Stimulated activated CD4-positive, alpha-beta T cell treated with anti-CD3 and anti-CD28 coated beads, Interleukin-4, amount 100 ng/mL, for 48 hours (primary cell): ENCODE measurements around the gene APP.
"Not testable (repeated sequence)": the region's sequence is repeated elsewhere in the genome, so short reads cannot be mapped to it uniquely, and the experiment has no call there.

Experiments used
- DNase-seq, 2 donors: peaks; one replicate each; pipeline ENCODE4 v3.0.0-alpha.2; 2020; ENCODE audit warnings: low read depth in 2 of 2

APP gene

DNA sequence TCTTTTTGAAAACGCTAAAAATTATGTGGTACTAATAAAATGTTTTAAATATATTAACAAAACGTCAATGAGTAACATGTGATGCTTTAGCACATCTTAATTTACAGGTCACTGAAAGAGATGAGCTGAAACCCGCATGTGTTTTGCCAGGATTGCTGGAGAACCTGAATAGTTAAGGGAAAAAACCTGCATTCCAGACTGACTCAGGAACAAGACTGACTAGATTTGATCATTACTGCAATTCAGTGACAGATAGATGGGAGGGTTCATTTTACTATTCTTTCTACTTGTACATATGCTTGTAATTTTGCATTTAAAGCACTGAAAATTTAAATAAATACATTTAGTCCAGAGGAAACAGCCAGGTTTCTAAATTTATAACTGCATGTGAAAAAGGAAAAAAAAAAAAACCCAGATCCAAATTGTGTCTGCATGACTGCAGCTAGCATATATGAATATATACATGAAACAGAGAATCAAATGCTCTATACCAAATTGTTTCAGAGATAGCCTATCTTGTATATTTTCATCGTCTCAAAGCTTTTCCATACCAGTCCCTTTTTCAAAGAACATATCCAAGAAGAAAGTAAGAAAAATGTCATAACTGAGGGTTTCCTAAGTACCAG is 71.7 kb downstream of the APP start:
- DNase-seq, result no peak

DNA sequence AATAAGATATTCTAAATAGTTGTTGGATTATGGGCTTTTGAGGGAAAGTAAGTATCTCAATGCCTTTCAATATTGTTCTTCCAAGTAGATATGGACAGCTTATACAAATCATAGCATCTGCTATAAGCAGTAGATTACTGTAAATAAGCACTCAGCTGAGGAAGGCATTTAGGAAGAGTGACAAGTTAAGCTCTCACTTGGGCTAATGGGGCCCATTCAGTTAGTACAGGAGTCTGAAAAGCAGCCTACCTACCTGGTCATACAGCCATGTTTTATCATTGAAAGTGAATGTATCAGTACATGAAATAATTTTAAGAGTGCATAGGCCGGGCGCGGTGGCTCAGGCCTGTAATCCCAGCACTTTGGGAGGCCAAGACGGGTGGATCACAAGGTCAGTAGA is 73.1 kb downstream of the APP start:
- DNase-seq, result no peak

DNA sequence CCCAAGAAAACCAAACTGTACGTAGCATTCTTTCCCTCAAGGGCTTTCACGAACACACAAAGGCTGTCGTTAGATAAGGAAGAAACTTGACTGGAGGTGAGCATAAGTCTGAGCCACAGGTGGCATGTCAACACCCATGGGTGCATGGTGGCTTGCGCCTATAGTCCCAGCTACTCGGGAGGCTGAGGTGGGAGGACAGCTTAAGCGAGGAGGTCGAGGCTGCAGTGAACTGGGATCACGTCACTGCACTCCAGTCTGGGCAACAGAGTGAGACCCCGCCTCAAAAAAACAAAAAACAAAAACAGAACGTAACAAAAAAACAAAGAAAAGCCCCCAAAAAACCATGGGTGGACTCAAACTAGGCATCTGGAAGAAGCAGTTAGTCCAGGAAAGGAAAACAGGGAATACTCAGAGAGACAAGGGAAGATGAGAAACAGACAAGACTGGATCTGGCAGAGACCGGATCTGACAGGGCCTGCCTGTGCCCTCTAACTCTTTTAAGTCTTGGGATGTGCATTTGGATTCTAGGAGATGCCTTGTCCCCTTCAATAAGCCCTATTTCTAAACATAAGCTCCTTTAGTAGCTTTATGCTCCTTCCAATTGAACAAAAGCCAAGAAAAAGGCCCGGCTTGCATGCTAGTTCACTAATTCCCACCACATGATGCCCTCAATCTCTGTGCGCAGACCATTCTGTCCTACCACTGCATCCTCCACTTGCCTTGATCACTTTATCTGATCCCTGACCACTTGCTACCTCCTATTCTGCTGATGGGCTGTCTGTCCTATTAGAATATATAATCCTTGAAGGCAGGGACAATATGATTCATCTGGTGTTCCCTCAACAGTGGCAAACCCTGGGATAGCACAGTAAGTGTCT is 73.8 kb downstream of the APP start:
- DNase-seq, result no peak

DNA sequence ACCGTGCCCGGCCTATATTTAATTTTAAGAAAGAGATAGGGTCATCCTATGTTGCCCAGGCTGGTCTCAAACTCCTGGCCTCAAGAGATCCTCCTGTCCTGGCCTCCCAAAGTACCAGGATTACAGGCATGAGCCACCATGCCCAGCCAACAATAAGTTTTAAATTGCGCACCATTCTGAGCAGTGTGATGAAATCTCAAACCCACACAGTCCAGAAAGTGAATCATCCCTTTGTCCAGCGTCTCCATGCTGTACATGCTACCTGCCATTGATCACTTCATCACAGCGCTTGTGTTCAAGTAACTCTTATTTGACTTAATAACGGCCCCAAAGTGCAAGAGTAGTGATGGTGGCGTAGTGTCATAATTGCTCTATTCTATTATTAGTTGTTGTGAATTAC is 75.4 kb downstream of the APP start:
- no peak for DNase-seq

DNA sequence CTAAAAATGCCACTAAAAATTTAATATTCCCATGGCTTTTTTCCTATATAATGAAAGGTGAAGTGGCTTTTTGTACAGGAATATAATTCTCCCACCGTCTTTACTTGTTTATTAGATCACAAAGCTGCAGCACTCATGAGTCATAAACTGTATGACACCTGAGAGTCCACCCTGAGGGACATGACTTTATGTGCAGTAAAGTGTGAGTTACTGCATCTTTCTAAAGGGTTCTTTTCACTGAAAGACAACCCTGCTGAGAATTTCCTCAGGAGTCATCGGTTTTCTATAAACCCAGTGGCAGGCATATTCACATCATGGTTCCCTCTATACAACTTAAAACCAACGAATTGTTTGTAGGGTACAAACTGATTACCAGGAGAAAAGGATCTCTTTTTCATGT is 77.4 kb downstream of the APP start:
- DNase-seq, result no peak

DNA sequence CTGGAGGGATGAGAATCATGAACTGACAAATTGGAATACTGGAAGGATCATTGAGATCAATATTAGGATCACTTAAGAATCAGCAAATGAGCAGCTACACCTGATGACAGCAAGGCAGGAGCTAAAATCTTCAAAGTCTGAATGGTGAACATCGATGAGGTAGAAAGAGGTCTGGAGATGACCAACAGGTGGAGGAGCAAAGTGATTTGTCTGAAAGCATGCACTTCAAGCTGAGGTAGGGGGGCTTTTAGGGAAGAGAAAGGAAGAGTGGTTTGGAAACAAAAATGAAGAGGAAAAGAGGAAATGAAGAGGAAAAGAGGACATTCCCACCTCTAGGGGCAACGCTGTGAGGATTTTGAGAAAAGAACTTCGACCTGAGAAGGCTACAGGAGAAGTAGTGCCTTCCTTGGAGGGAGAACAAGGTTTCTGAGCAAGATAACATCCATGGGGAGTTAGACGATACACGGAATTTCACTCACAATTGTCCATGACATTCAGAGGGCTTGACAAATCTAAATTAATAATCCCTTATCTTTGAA is 79.0 kb downstream of the APP start:
- no peak for DNase-seq

DNA sequence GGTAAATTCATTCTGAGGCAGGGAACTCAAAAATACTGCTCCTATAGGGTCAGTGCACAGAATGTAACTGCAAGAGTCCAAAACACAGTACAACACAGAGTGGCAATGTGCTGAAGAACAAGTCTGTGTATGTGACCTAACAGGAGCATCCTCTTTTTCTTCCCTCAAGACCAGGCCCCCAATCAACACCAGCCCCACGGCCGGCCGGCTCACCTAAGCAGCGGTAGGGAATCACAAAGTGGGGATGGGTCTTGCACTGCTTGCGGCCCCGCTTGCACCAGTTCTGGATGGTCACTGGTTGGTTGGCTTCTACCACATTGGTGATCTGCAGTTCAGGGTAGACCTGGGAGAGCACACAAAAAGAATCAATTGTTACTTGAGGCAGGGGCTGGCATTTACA is 80.8 kb downstream of the APP start:
- DNase-seq, result no peak

DNA sequence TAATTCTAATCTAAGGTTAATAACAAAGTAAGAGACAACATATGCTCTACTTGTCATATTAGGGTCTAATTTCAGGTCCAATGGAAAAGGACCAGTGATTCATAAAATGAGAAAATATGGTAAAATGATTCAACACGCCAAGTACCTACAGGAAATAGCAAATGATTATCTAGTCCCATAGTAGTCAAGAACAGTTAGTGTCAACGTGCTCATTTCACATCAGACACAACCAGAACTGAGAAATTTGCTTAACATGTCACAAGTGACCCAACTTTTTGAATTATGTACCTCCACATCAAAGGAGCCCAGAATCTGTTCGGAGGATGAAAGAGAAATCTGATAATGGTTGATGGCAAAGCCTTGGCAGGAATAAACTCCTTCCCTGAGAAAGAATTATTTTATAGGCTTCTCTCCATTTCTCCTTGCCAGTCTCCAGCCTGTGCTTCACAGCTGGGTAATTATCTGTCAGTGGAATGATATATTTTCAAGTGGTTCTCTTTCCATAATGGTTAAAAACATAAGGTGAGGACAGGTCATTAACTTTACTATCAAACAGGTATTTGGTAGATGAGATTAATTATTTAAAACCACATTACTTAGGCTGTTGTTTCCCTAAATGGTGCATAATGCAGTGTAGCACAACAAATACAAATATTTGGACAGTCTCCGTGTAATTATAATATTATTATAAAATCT is 83.2 kb downstream of the APP start:
- no peak for DNase-seq

DNA sequence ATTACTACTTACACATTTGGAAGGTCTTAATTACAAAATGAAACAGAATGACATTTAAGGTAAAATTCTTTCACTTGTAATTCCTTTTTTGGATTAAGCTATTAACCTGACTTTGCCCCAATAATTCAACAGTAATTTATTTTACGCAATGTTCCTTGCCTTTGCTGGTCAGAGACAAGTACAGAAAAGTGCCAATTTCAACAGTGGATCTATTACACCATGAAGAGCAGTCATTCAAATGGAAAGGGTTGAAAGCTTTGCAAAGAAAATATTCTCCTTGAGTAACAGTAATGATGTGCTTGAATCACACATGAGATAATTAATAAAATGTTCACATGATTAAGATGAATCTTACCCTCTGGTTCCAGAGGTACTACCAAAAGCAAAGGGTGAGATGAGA is 84.7 kb downstream of the APP start:
- DNase-seq, result no peak

DNA sequence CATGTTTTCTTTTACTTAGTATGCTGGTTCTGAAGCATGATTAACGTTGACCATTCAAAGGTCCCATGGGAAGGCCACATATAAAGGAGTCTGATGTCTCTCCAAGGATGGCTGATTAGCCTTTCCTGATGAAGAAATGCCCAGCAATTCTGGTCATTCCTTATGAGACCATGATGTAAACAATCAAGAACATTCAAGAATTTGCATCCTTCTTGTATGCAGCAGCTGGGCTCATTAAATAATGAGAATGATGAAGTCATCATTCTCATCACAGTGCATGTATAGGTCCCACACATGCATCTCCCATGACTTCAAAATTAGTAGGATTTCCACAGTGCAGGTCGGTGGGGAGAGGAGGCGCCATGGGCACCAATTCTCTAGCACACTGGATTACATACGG is 85.4 kb downstream of the APP start:
- DNase-seq, result no peak

DNA sequence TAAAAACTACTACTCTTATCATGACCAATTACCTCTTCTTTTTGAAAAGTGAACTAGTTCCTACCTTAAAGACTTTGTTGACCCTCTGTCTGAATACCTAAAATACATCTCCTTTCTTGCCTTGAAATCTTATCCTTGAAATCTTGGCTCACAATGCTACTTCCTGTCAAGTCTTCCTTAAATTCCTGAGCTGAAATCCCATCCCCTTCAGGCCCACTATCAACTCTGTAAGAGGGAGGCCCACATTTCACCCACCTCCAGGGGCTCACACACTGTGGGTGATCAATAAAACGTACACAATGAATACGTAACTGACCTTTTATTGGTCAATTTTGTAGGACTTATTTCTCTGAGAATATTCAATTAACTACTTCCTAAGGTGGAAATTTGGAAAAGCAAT is 88.0 kb downstream of the APP start:
- DNase-seq, result no peak

DNA sequence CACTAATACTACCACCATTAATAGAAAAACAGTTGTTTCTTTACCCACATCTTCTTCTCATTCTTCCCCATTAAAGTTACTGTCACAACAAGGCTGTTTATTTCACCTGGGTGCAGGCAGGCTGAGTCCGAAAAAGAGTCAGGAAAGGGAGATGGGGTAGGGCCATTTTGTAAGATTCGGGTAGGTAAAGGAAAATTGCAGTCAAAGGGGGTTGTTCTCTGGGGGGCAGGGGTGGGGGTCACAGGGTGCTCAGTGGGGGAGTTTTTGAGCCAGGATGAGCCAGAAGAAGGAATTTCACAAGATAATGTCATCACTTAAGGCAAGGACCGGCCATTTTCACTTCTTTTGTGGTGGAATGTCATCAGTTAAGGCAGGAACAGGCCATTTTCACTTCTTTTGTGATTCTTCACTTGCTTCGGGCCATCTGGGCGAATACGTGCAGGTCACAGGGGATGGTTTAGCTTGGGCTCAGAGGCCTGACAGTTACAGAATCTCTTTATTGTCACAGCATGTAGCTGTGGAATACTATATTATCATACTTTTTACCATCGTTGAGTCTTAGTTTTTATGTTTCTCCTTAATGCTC is 89.3 kb downstream of the APP start:
- DNase-seq, result not testable (repeated sequence)

DNA sequence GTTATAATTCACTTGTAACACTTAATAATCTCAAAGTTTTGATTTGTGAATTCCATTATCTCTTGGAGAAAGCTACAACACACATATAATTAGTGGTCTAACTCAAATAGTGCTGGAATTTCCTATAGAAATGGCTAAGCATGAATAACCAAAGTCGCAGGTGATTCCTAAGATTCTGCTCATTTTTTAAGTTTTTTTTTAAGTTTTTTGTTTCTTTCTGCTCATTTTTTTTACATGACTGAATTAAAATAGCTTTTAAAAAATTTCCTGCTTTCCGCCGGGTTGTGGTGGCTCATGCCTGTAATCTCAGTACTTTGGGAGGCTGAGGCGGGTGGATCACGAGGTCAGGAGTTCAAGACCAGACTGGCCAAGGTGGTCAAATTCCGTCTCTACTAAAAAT is 90.4 kb downstream of the APP start:
- DNase-seq, result no peak

DNA sequence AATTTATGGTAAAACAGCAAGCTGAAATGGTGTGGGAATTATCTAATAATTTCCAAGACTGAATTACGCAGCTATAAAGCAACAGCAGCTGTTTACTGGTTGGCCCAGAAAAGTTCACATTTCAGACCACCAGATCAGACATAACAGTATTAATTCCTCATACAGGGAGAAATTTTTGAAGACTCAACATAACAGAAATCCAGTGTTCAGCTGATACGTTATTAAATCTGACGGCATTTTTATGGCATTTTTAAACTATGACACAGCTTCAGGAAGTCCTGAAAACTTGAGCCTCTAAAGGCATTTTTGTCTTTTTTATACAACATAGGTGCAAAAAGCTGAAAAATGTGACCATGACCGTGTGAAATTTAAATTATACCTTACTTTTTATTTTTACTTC is 91.2 kb downstream of the APP start:
- no peak for DNase-seq

DNA sequence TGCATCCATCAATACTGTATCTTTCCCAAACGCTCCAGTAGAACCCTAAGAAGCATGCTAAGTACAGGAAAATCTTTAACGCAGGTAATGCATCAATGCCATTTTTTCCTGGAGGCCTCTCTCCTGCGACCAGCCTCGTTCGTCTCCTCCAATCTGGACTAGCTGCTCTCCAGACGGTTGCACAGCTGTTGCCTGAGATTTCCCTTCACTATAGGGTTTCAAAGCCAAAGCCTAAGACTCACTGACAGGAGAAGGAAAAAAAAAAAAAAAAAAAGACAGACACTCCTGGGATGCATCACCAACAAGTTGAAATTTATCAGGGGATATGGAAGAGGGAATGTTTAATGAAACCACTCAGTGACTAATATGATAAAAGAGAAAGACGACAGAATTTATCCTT is 93.0 kb downstream of the APP start:
- no peak for DNase-seq

DNA sequence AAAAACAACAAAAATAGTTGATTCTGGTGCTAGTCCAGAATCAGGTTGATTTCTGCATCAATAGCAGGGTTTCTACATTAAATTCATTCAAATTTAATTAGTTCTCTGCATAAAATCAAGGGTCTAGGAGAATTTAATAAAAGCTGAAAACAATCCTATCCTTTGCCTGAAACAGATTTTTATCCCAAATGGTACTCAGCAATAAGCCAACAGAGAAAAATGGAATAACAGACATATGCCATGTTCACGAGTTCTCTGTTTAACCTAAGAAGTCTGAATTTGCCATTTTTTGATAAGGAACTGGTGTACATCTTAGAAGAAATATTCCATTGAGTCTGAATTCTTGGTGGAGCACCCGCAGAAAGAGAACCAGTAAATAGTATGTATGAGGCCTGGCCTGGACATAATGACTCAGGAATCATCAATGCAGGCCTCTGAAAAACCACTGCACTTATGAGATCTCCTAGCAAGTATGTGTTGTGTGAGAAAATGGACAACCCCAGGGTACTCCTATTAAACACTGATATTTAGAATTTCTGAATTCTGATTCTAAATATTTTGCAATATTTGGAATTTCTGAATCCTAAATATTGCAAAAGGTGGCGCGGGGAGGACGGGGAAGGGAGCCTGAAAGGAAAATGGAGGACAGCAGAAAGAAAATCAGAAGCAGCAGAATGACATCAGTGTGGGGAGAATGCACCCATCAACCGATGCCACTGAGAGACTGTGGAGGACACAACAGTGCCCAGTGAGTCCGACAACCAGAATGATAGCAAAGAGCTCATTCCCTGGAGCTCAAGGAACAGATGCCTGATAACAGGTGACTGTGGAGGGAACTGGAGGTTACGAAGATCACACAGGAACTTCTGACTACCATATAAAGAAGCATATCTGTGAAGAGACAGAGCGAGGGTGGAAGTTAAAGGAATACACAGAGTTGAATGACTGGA is 97.6 kb downstream of the APP start:
- DNase-seq, result no peak

DNA sequence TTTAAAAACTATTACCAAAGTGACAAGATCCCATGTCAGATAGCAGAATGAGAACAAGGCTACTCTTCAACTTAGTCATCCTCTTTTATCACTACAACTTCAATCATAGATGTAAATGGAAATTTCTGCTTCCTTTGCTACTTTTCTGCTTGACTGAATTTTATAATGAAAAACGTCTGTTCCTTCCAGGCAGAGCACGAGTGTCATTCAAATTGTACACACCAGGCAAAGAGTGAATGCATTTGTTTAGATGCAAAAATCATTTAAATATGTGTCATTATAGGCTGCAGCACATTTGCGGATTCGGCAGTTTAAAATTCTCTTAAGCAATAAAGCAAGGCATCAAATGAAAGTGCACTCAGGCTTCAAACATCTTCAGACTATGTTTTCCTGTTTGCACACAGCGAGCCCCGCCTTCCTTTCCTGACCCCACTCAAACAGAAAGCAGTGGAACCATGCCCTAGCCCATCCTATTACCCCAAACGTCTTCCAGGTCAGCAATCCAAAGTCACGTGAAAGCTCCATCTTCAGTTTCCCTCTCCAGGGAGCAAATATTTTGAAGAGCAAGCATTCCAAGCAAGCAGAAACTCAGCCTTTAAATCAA is 99.6 kb downstream of the APP start:
- DNase-seq, result no peak

DNA sequence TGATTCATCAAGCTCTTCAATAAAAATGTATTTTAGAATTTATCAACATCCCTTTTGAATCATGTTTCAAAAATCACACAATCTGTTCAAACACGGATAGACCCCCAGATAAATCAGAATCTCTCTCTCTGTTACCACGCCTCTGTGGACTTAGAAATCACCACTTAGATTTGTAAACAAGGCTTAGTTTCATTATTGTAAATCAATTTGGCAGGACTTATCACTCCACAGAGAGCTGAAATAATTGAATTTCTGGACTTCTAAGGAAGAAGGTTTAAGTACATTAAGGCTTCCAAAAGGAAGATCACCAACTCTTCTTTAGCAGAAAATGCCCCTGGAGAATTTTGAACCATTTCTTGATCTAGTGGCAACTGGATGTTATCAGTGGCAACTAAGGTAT is 100.4 kb downstream of the APP start:
- no peak for DNase-seq

DNA sequence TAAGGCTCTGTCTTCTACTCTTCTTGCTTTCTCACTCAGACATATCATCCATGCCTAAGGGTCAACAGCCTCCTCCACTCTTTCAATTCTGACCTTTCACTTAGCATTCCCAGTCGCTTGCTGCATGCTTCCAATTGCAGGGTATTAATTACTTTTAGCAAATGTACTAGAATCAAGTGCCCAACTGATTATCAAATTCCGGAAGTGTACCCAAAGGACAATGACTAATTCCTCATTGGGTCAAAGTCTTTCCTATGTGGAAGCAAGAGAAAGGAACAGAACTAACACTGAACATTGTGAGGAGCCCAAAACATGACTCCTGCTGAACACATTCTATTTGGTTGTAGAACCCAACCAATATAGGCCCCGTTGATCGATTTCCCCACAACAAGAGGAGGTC is 101.8 kb downstream of the APP start:
- no peak for DNase-seq

DNA sequence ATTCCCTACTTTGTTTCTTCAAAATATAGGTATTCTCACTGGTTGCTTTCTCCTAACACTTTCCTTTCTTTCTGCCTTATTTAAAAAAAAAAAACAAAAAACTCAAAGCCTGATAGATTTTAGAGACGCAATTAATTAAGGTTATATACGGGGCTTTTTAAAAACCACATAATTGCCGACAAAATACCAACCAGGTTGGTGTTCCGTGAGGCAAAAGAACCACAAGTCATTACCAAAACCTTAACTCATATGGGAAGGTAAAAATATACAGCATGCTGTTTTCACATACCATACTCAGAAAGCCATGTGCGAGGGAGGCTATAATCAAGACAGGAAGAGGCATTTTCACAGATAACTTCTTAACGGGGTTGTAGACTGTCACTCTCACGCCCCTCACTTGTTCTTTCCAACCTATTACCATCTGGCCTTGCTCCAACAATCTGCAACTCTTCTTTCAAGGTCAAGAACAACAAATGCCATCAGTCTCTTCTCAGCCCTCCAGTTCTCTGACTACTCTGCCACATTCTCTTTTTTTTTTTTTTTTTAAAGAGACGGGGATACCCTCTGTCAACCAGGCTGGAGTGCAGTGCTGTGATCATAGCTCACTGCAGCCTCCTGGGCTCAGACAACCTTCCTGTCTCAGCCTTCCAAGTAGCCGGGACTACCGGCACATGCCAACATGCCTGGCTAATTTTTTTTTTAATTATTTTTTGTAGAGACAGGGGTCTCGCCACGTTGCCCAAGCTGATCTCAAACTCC is 102.6 kb downstream of the APP start:
- DNase-seq, result no peak
